H1 (cell line): ENCODE data around the gene ACYP2. TPM values are rescaled to one million over a fixed set of nuclear protein-coding genes. Genes with fewer than 3 reads are reported as not detected.

Source experiments
- CTCF ChIA-PET: fragments of 300-600 bp; sonication (Branson Sonifier 250); formaldehyde crosslinking; loops from one replicate; lab custom pipeline; 2021; ENCODE audit not compliant: partially characterized antibody; lab: Charles Lee
- POLR2A ChIA-PET: fragments of 300-600 bp; sonication (Branson Sonifier 250); formaldehyde crosslinking; loops from one replicate; lab custom pipeline; 2021; ENCODE audit warnings: inconsistent platforms; ENCODE audit not compliant: partially characterized antibody; lab: Charles Lee
- DNase-seq, 2 experiments: peaks; one replicate each; pipeline versions ENCODE4 v3.0.0 to v3.0.0-alpha.2; 2010 to 2022; ENCODE audit warnings: low spot score in 2 of 2, low read depth in 1 of 2, mixed read lengths in 1 of 2
- FAIRE-seq: peaks from 2 replicates; lab custom pipeline; 2011; peaks lifted over from hg19 to GRCh38; lab: Jason Lieb, UNC
- H2AFZ ChIP-seq: 2 replicates; pipeline ENCODE4 v1.8.1; 2012; ENCODE audit warnings: low read length, inconsistent platforms
- H2AK5ac ChIP-seq: 2 replicates; pipeline ENCODE4 v1.6.1; 2013; ENCODE audit warnings: low read depth, low read length
- H2BK120ac ChIP-seq: replicated peaks from 2 replicates; pipeline ENCODE3; 2013; ENCODE audit warnings: low read depth, low read length, inconsistent platforms
- H2BK12ac ChIP-seq: 2 replicates; pipeline ENCODE4 v1.6.1; 2013; ENCODE audit warnings: low read depth, low read length
- H2BK15ac ChIP-seq: 2 replicates; pipeline ENCODE4 v1.6.1; 2013; ENCODE audit warnings: low read length
- H2BK20ac ChIP-seq: 2 replicates; pipeline ENCODE4 v1.6.1; 2013; ENCODE audit warnings: low read length
- H2BK5ac ChIP-seq: 2 replicates; pipeline ENCODE4 v1.6.1; 2013; ENCODE audit warnings: low read depth, low read length
- H3K14ac ChIP-seq: 2 replicates; pipeline ENCODE4 v1.6.1; 2013; ENCODE audit warnings: inconsistent platforms; ENCODE audit not compliant: insufficient read length
- H3K18ac ChIP-seq: 2 replicates; pipeline ENCODE4 v1.6.1; 2013; ENCODE audit warnings: low read length; ENCODE audit errors: extremely low read depth
- H3K23ac ChIP-seq: 2 replicates; pipeline ENCODE4 v1.6.1; 2013; ENCODE audit warnings: inconsistent platforms; ENCODE audit not compliant: insufficient read length
- H3K23me2 ChIP-seq: 2 replicates; pipeline ENCODE4 v1.6.1; 2013; ENCODE audit warnings: low read depth, low read length
- H3K27ac ChIP-seq: 2 replicates; pipeline ENCODE4 v1.6.1; 2011; ENCODE audit warnings: low read depth, low read length, inconsistent platforms
- H3K27me3 ChIP-seq, 4 experiments: replicated peaks in 1 of 4; 1 replicate in 1 of 4; 2 replicates in 3 of 4; pipeline versions ENCODE4 v1.6.1 to v1.8.1; 2011 to 2013; ENCODE audit warnings: low read length in 3 of 4, mild to moderate bottlenecking in 3 of 4, inconsistent platforms in 2 of 4, mixed read lengths in 2 of 4, moderate library complexity in 1 of 4; ENCODE audit not compliant: control insufficient read depth in 3 of 4, insufficient read depth in 3 of 4; ENCODE audit errors: extremely low read depth in 1 of 4
- H3K36me3 ChIP-seq, 4 experiments: 2 replicates each; pipeline versions ENCODE4 v1.6.1 to v1.8.1; 2011 to 2013; ENCODE audit warnings: mild to moderate bottlenecking in 4 of 4, low read length in 3 of 4, moderate library complexity in 2 of 4, control low read depth in 1 of 4, inconsistent platforms in 1 of 4; ENCODE audit not compliant: insufficient read depth in 4 of 4, control insufficient read depth in 2 of 4
- H3K4ac ChIP-seq: replicated peaks from 2 replicates; pipeline ENCODE3; 2013; ENCODE audit warnings: low read length, low read depth, mixed read lengths, inconsistent platforms; ENCODE audit not compliant: insufficient read length
- H3K4me1 ChIP-seq, 4 experiments: replicated peaks in 1 of 4; 1 replicate in 1 of 4; 2 replicates in 3 of 4; pipeline versions ENCODE4 v1.6.1 to v1.8.1; 2011 to 2013; ENCODE audit warnings: low read length in 3 of 4, inconsistent platforms in 2 of 4, mixed read lengths in 1 of 4; ENCODE audit not compliant: insufficient read depth in 4 of 4, control insufficient read depth in 3 of 4
- H3K4me2 ChIP-seq, 2 experiments: 2 replicates each; pipeline versions ENCODE4 v1.6.1 to v1.8.1; 2011 to 2013; ENCODE audit warnings: low read depth in 2 of 2, low read length in 2 of 2, control low read depth in 1 of 2, inconsistent platforms in 1 of 2, mild to moderate bottlenecking in 1 of 2; ENCODE audit not compliant: insufficient read depth in 1 of 2
- H3K4me3 ChIP-seq, 4 experiments: fragments of 200-600, 300-600 bp in 1 of 4; sonication (generic), shearing (Covaris generic), sonication (Bioruptor Twin) in 1 of 4; 2 replicates each; pipeline versions ENCODE4 v1.5.1 to v1.8.1; 2011 to 2016; ENCODE audit warnings: low read length in 4 of 4, low read depth in 3 of 4, control low read depth in 2 of 4, inconsistent platforms in 2 of 4, mild to moderate bottlenecking in 2 of 4, mixed read lengths in 1 of 4, moderate library complexity in 1 of 4; ENCODE audit not compliant: insufficient read depth in 2 of 4; ENCODE audit errors: extremely low read depth in 1 of 4
- H3K56ac ChIP-seq: replicated peaks from 2 replicates; pipeline ENCODE3; 2013; ENCODE audit warnings: low read depth, mild to moderate bottlenecking, mixed read lengths, low read length, inconsistent platforms; ENCODE audit not compliant: insufficient read length
- H3K79me1 ChIP-seq: 2 replicates; pipeline ENCODE4 v1.6.1; 2013; ENCODE audit warnings: low read depth, low read length, control low read depth
- H3K79me2 ChIP-seq, 2 experiments: 2 replicates each; pipeline versions ENCODE4 v1.6.1 to v1.8.1; 2012 to 2013; ENCODE audit warnings: low read length in 2 of 2, mild to moderate bottlenecking in 2 of 2, inconsistent platforms in 1 of 2; ENCODE audit not compliant: insufficient read depth in 2 of 2, control insufficient read depth in 1 of 2
- H3K9ac ChIP-seq, 4 experiments: replicated peaks in 1 of 4; 1 replicate in 1 of 4; 2 replicates in 3 of 4; pipeline versions ENCODE4 v1.6.1 to v1.8.1; 2011 to 2013; ENCODE audit warnings: low read depth in 3 of 4, low read length in 3 of 4, control low read depth in 2 of 4, mild to moderate bottlenecking in 2 of 4, moderate library complexity in 2 of 4, inconsistent platforms in 1 of 4; ENCODE audit errors: extremely low read depth in 1 of 4
- H3K9me3 ChIP-seq, 2 experiments: 2 replicates each; pipeline versions ENCODE4 v1.6.1 to v1.8.1; 2012 to 2013; ENCODE audit warnings: mild to moderate bottlenecking in 2 of 2, moderate library complexity in 2 of 2, control low read depth in 1 of 2, inconsistent platforms in 1 of 2, low read depth in 1 of 2, low read length in 1 of 2, mixed read lengths in 1 of 2; ENCODE audit not compliant: insufficient read depth in 2 of 2
- H4K20me1 ChIP-seq, 2 experiments: replicated peaks in 1 of 2; 2 replicates each; pipeline versions ENCODE3 to v1.8.1; 2011 to 2013; ENCODE audit warnings: inconsistent platforms in 2 of 2, low read length in 2 of 2, mild to moderate bottlenecking in 1 of 2; ENCODE audit not compliant: insufficient read depth in 2 of 2, control insufficient read depth in 1 of 2
- H4K5ac ChIP-seq: 2 replicates; pipeline ENCODE4 v1.6.1; 2013; ENCODE audit warnings: low read length, low read depth, mixed read lengths, inconsistent platforms; ENCODE audit not compliant: insufficient read length
- H4K8ac ChIP-seq: 2 replicates; pipeline ENCODE4 v1.8.0; 2013; ENCODE audit warnings: mild to moderate bottlenecking, moderate library complexity, low read length, inconsistent platforms; ENCODE audit not compliant: insufficient read depth; ENCODE audit errors: extremely low read depth
- H4K91ac ChIP-seq: replicated peaks from 2 replicates; pipeline ENCODE3; 2013; ENCODE audit warnings: low read length, mixed read lengths, inconsistent platforms; ENCODE audit not compliant: insufficient read length
- RBBP5 ChIP-seq: IDR thresholded peaks from 2 replicates; pipeline ENCODE4 v1.7.1; 2012; ENCODE audit warnings: low read depth, mild to moderate bottlenecking, inconsistent platforms, low read length, moderate library complexity, borderline replicate concordance
- RFX5 ChIP-seq: IDR thresholded peaks from 2 replicates; pipeline ENCODE4 v1.6.1; 2011; ENCODE audit warnings: low read depth, low read length, improper control_type of control experiment, borderline replicate concordance
- RXRA ChIP-seq: IDR thresholded peaks from 2 replicates; pipeline ENCODE4 v1.6.1; 2011; ENCODE audit warnings: low read depth, mild to moderate bottlenecking, low read length, moderate library complexity; ENCODE audit not compliant: insufficient read depth
- WGBS, 2 experiments: shearing (Covaris generic) in 1 of 2; methylation state at CpG; one replicate each; pipeline versions ENCODE4 v1.1.6 to v1.1.7; 2013 to 2015; ENCODE audit warnings: low lambda C conversion rate in 2 of 2, mixed read lengths in 2 of 2, inconsistent platforms in 1 of 2, low coverage in 1 of 2, missing lambda C conversion rate in 1 of 2; ENCODE audit not compliant: insufficient replicate concordance in 2 of 2, insufficient coverage in 1 of 2, insufficient read length in 1 of 2; ENCODE audit errors: extremely low coverage in 1 of 2, missing lambda C conversion rate in 1 of 2; 5-methylcytosine and 5-hydroxymethylcytosine counted together
- polyA plus RNA-seq, 7 experiments: library from polyadenylated mRNA; depleted of rRNA in 3 of 7; stranded (reverse) in 5 of 7; unstranded in 2 of 7; fragments of >200 nt in 5 of 7; fragments of 200-250 nt in 2 of 7; gene quantifications; 1 replicate in 5 of 7; 2 replicates in 1 of 7; 4 replicates in 1 of 7; pipeline versions ENCODE4 v1.2.1 to v1.2.3, GENCODE V29; 2011 to 2013; ENCODE audit warnings: missing spikeins in 2 of 7, mixed read lengths in 2 of 7
- total RNA-seq: library from RNA; stranded (reverse); fragmentation: NEBNext Ultra II Directional; extraction: Animal tissue kit (Norgen Biotek cat#: 25700); gene quantifications from 2 replicates; pipeline ENCODE4 v1.2.1, GENCODE V29; 2021

ACYP2 gene
- total and polyA plus RNA-seq, 2 of the 8 experiments (the other 6 are each of a cell fraction or from before 2014, with no cell fraction given) = 3.4 to 4.4 TPM

GRCh38 chr2:54158311-54158710 is 42.9 kb downstream of the ACYP2 start:
- Histone ChIP-seq H3K23ac (no peak overlapping the region), H2AFZ (no peak overlapping the region), H3K18ac (no peak overlapping the region), H3K14ac (no peak overlapping the region), H3K4ac (no peak overlapping the region), H3K9ac (no peak overlapping the region), H2BK15ac (no peak overlapping the region), H2BK120ac (no peak overlapping the region), H4K5ac (no peak overlapping the region), H2BK20ac (no peak overlapping the region), H3K23me2 (no peaks in the 10 kb centered on the region), H2BK5ac (no peak overlapping the region), H3K56ac (no peak overlapping the region), H3K27ac (no peak overlapping the region), H4K8ac (no peak overlapping the region), H3K36me3 (no peaks in the 10 kb centered on the region), H4K91ac (no peak overlapping the region), H4K20me1 (no peaks in the 10 kb centered on the region), H2BK12ac (no peak overlapping the region), H3K9me3 (no peaks in the 10 kb centered on the region), H3K79me2 (no peaks in the 10 kb centered on the region), H3K79me1 (no peaks in the 10 kb centered on the region), H3K4me1 (no peaks in the 10 kb centered on the region), H3K4me3 (no peak overlapping the region), H3K4me2 (no peak overlapping the region), H3K27me3 (no peaks in the 10 kb centered on the region), H2AK5ac (no peak overlapping the region)
- DNase-seq (no peak), FAIRE-seq (no peak)
- ChIA-PET POLR2A (no interaction called here), CTCF (no interaction called here)
- no peak for TF ChIP-seq RXRA
- TF ChIP-seq RBBP5 = no peak
- no peak for TF ChIP-seq RFX5
- 91% methylated on average over 6 of the region's 6 CpGs; no CpG with 5 or more reads in 1 of the 2 experiments for WGBS, 2 experiments
